Panc1 (cell line): Measurements from ENCODE around the gene YAP1.

Experiments used
- CTCF ChIP-seq: fragments of 450-650 bp; IDR thresholded peaks from 2 replicates; pipeline ENCODE4 v1.5.1; 2017; ENCODE audit warnings: mild to moderate bottlenecking
- POLR2AphosphoS5 ChIP-seq: IDR thresholded peaks from 2 replicates; pipeline ENCODE4 v1.6.1; 2012; ENCODE audit warnings: mild to moderate bottlenecking, low read depth, low read length, moderate library complexity
- REST ChIP-seq, 2 experiments: IDR thresholded peaks; 2 replicates each; pipeline ENCODE4 v1.6.1; 2011 to 2012; ENCODE audit warnings: low read depth in 2 of 2, control low read depth in 1 of 2, low read length in 1 of 2, mild to moderate bottlenecking in 1 of 2, moderate library complexity in 1 of 2; ENCODE audit not compliant: insufficient read depth in 1 of 2
- SIN3A ChIP-seq: IDR thresholded peaks from 2 replicates; pipeline ENCODE4 v1.6.1; 2012; ENCODE audit warnings: low read depth, mild to moderate bottlenecking, low read length, moderate library complexity, borderline replicate concordance; ENCODE audit not compliant: insufficient read depth
- TCF7L2 ChIP-seq: IDR thresholded peaks from 2 replicates; pipeline ENCODE4 v1.6.1; 2011; ENCODE audit warnings: mild to moderate bottlenecking, low read depth, low read length, inconsistent platforms

DNA sequence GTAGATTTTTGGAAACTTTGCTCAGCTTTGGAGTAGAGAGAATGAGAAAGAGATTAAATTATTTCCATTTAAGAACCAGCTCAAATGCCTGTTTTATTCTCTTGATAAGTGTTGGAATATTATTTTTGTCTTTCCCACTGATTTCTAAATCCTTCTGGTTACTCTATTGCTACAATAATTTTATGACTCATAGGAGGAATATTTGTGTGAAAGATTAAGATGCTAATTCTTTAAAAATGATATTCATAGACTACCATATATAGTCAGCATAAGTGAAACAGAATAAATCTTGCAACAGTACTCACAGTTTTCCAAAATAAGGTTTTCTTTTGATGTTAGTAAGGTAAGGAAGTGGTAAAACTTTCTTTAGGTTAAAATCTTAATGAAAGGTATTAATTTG lies 60.9 kb downstream of the YAP1 start:
- TF ChIP-seq CTCF = no peak
- no peak for TF ChIP-seq POLR2AphosphoS5
- no peak for TF ChIP-seq REST (IDR thresholded peaks at IDR 0.05; ENCODE audit: insufficient read depth in 1 of 2, low read depth in 2 of 2, low read length in 1 of 2)
- TF ChIP-seq TCF7L2 = no peak
- no peak for TF ChIP-seq SIN3A
